HG02588 (cell line): ENCODE measurements around the gene CFL1.
"Not testable (repeated sequence)": the region's sequence is repeated elsewhere in the genome, so short reads cannot be mapped to it uniquely, and the experiment has no call there.

ENCODE experiments used
- ATAC-seq: cut with Tn5 transposase; IDR thresholded peaks from one replicate; pipeline ENCODE4 v1.9.1; 2021; ENCODE audit warnings: mild to moderate bottlenecking, moderate library complexity; ENCODE audit not compliant: unreplicated experiment

The CFL1 gene

GRCh38 chr11:65857853-65858680, at the start of gene CFL1:
Gene CFL1 (minus strand): TSS chr11:65858180. CDS start chr11:65858099, 81 bp downstream.
- ATAC-seq: peak; percentile 47

GRCh38 chr11:65906602-65907001, 48.6 kb upstream of the CFL1 start:
- no peak for ATAC-seq

GRCh38 chr11:65903715-65904114, 45.7 kb upstream of the CFL1 start:
- no peak for ATAC-seq

- no peak for ATAC-seq
These were observed 45.1 kb upstream of the CFL1 start for GRCh38 chr11:65903068-65903481.

- ATAC-seq: no peak
These were observed 42.9 kb upstream of the CFL1 start for GRCh38 chr11:65900899-65901180.

GRCh38 chr11:65900125-65900898, 42.3 kb upstream of the CFL1 start, which contains the start of gene FOSL1:
Gene FOSL1 (minus strand): TSS chr11:65900388. CDS start chr11:65900339, 49 bp downstream.
- ATAC-seq: peak; percentile 66

- no peak for ATAC-seq
These were observed 41.6 kb upstream of the CFL1 start for GRCh38 chr11:65899356-65900124.

DNA sequence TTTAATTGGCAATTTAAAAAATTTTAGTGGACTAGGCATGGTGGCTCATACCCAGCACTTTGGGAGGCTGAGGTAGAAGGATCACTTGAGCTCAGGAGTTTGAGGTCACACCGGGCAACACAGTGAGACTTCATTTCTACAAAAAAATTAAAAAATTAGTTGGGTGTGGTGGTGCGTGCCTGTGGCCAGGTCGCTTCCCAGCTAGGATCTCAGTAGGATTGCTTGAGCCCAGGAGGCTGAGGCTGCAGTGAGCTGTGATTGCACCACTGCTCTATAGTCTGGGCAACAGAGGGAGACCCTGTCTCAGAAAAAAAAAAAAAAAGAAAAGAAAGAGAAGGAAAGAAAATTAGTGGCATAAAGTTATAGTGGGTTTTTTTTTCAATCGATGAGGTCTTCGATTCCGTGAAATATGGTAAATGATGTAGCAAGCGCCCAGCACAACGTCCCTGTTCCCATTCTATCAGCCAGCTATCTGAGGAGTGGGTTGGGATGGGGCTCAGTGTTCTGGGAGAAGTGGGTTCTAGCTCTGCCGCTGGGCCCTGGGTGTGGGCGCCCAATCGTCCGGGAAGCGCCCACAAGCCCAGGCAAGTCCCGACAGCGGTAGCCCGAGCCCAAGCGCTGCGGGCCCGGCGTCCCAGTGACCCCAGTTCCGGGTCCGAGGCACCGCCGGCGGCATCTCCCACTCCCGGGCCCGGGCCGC, 40.8 kb upstream of the CFL1 start:
- no peak for ATAC-seq

DNA sequence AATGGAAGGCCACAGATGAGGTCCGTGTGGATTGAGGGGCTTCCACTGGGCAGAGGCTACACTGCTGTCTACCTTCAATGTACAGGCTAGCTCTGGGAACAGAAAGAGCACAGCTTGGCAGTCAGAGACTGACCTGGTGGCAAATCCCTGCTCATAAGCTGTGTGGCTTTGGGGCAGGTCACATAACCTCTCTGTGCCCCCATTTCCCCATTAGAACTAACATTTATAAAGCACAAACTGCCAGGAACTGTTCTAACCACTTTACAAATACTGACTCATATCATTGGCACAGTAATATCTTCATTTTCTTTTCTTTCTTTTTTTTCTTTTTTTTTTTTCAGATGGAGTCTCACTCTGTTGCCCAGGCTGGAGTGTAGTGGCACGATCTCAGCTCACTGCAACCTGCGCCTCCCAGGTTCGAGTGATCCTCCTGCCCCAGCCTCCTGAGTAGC, 39.1 kb upstream of the CFL1 start:
- ATAC-seq: no peak

GRCh38 chr11:65896034-65896999, 38.3 kb upstream of the CFL1 start:
- no peak for ATAC-seq

- ATAC-seq: no peak
These were observed 37.6 kb upstream of the CFL1 start for GRCh38 chr11:65895482-65895981.

DNA sequence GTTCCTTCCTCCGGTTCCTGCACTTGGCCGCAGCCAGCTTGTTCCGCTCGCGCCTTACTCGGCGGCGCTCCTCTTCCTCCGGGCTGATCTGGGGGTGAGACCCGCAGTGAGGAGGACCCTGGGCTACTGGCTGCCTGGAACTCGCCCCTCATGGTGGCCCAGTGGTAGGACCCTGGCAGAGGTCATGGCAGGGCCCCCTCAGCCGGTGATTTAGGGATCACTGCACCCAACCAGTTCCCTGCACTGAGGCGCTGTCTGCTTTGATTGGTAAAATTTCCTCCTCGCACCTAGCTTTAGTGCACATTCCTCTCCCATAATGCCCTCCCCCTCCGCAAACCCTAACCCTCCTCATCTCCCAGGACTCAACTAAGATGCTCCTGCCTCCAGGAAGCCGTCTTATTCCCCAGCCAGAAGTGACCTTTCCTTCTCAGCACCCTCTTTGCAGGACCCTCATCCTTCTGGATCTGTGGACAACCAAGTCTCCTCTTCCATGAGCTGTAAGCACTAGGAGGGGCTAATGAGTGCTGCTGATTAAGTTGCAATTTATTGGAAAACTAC, 36.1 kb upstream of the CFL1 start:
- ATAC-seq: no peak

- no peak for ATAC-seq
These were observed 34.8 kb upstream of the CFL1 start for GRCh38 chr11:65892661-65893317.

DNA sequence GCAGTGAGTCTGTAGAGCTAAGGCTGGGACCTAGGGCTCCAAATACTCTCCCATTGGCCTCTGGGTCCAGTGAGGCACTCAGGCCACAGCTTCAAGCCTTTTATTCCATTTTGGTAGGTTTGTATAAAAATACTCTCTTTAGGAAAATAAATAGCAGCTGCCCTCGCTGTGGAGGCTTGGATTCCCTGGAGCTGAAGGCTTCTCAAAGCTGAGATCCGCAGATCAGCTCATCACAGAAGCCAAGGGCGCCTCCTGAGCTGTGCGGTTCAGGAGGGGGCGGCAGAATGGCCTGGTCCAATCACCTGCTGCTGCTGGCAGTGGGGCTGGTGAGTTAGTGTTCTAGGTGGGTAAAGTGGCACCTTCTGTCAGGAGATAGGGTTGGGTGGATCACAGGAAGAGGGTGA, 34.2 kb upstream of the CFL1 start:
- ATAC-seq: not testable (repeated sequence)

DNA sequence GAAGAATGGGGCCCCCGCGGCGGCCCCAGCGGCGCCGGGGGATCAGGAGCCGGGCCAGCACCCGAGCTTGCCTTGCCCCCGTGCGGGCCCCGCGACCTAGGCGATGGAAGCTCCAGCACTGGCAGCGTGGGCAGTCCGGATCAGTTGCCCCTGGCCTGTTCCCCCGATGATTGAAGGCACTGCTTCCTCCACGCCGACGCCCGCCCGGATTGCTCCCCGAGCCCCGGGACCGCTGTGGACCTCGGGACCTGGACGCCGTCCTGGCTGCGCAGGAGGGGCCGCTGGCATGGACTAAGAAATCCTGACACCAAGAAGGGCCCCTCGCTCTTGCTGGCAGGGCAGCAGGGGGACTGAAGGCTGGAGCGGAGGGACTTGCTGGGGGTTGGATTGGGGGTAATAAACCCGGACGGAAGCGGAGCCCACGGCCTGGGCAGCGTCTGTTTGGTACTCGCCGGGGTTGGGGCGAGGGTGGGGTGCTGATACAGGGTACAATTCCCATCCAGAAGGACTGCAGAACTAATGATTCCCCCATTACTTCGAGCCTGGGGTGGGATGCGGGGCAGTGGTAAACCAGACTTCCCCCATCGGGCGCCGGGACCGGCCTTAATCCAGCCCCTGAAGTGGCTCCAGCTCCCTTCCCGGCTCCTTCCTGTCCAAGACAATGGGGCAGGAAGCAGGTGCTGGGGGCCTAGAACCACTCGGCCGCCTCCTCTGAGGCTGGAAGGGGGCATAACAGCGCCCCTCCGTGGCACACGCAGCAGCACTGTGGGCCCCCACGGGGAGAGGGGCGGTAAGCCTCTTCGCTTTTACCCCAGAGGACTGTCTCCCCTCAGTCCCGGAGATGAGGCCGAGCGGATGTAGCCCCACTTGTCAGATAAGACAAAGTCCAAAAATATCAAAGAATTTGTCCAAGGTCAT, 33.5 kb upstream of the CFL1 start:
- no peak for ATAC-seq

DNA sequence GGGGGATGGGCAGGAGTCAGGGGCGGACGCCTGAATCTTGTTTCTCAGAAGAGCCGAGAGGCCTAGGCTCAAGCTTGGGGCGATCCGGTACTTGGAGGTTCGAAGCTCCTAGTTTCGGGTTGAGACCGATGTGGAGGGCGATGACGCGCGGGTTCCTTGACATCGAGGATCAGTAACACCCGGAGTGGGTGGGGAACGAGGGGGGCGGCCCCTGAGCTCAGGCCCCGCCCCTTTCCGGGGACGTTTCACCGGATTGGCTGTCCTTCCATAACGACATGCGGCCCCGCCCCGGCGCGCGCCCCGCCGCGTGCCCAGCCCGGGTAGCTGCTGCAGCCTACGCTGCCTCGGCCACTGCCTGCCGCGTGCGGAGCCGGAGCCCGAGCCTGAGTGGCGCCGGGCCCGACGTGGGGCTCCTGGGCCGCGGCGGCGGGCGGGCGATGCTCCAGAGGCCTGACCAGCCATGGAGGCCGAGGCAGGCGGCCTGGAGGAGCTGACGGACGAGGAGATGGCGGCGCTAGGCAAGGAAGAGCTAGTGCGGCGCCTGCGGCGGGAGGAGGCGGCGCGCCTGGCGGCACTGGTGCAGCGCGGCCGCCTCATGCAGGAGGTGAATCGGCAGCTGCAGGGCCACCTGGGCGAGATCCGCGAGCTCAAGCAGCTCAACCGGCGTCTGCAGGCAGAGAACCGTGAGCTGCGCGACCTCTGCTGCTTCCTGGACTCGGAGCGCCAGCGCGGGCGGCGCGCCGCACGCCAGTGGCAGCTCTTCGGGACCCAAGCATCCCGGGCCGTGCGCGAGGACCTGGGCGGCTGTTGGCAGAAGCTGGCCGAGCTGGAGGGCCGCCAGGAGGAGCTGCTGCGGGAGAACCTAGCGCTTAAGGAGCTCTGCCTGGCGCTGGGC, 32.6 kb upstream of the CFL1 start, which contains the start of gene CCDC85B:
TSS of gene CCDC85B (plus strand) at position 350 of the 895 bp plus-strand sequence. CDS start at position 461, 111 bp downstream.
- ATAC-seq: peak; percentile 49
